Measurements from ENCODE around the gene MPRIP.

GRCh38 chr17:17127156-17127555 lies 84.9 kb downstream of the MPRIP start:
- TF ChIP-seq POLR2A (IDR thresholded peaks at IDR 0.05), result no peak
- TF ChIP-seq, protein P1, sequence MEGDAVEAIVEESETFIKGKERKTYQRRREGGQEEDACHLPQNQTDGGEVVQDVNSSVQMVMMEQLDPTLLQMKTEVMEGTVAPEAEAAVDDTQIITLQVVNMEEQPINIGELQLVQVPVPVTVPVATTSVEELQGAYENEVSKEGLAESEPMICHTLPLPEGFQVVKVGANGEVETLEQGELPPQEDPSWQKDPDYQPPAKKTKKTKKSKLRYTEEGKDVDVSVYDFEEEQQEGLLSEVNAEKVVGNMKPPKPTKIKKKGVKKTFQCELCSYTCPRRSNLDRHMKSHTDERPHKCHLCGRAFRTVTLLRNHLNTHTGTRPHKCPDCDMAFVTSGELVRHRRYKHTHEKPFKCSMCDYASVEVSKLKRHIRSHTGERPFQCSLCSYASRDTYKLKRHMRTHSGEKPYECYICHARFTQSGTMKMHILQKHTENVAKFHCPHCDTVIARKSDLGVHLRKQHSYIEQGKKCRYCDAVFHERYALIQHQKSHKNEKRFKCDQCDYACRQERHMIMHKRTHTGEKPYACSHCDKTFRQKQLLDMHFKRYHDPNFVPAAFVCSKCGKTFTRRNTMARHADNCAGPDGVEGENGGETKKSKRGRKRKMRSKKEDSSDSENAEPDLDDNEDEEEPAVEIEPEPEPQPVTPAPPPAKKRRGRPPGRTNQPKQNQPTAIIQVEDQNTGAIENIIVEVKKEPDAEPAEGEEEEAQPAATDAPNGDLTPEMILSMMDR (IDR thresholded peaks at IDR 0.05), result no peak

All from esophagus squamous epithelium (tissue), 4 donors.